H9 (cell line): Measurements from ENCODE around the gene THBS1. TPM values are rescaled to one million over a fixed set of nuclear protein-coding genes. Genes with fewer than 3 reads are reported as not detected.

Source experiments
- DNase-seq: peaks from one replicate; pipeline ENCODE4 v3.0.0-alpha.2; 2017
- H2AFZ ChIP-seq: one replicate; pipeline ENCODE4 v1.6.1; 2013; ENCODE audit warnings: mild to moderate bottlenecking, low read length, control low read depth, moderate library complexity
- H2AK5ac ChIP-seq: 2 replicates; pipeline ENCODE4 v1.6.1; 2013; ENCODE audit warnings: low read length, control low read depth, mixed read lengths; ENCODE audit not compliant: insufficient read length
- H2BK120ac ChIP-seq: one replicate; pipeline ENCODE4 v1.6.1; 2013; ENCODE audit warnings: low read depth, mild to moderate bottlenecking, low read length, control low read depth, inconsistent platforms; ENCODE audit not compliant: poor library complexity, severe bottlenecking
- H2BK12ac ChIP-seq: 2 replicates; pipeline ENCODE4 v1.6.1; 2013; ENCODE audit warnings: low read length, control low read depth, mixed read lengths, low read depth; ENCODE audit not compliant: insufficient read length
- H2BK15ac ChIP-seq: 2 replicates; pipeline ENCODE4 v1.6.1; 2013; ENCODE audit warnings: low read depth, low read length, control low read depth
- H2BK20ac ChIP-seq: one replicate; pipeline ENCODE4 v1.6.1; 2013; ENCODE audit warnings: low read depth, mild to moderate bottlenecking, low read length, control low read depth, inconsistent platforms; ENCODE audit not compliant: poor library complexity, severe bottlenecking
- H2BK5ac ChIP-seq: 2 replicates; pipeline ENCODE4 v1.6.1; 2013; ENCODE audit warnings: low read length, control low read depth, mixed read lengths; ENCODE audit not compliant: insufficient read length
- H3K14ac ChIP-seq: 2 replicates; pipeline ENCODE4 v1.6.1; 2013; ENCODE audit warnings: low read length, control low read depth; ENCODE audit not compliant: insufficient read depth
- H3K18ac ChIP-seq: 2 replicates; pipeline ENCODE4 v1.6.1; 2013; ENCODE audit warnings: low read depth, mild to moderate bottlenecking, mixed read lengths, low read length, control low read depth; ENCODE audit not compliant: insufficient read length
- H3K23ac ChIP-seq: 2 replicates; pipeline ENCODE4 v1.6.1; 2013; ENCODE audit warnings: low read length, control low read depth, mixed read lengths, low read depth; ENCODE audit not compliant: insufficient read length
- H3K23me2 ChIP-seq: 2 replicates; pipeline ENCODE4 v1.6.1; 2013; ENCODE audit warnings: low read depth, mild to moderate bottlenecking, mixed read lengths, low read length, control low read depth; ENCODE audit not compliant: insufficient read length, poor library complexity, severe bottlenecking
- H3K27ac ChIP-seq: 2 replicates; pipeline ENCODE4 v1.5.1; 2013; ENCODE audit warnings: low read length, control low read depth, mixed read lengths, low read depth; ENCODE audit not compliant: insufficient read length
- H3K27me3 ChIP-seq: 2 replicates; pipeline ENCODE4 v1.6.1; 2013; ENCODE audit warnings: low read length, control low read depth, inconsistent platforms; ENCODE audit not compliant: insufficient read depth
- H3K4ac ChIP-seq: 2 replicates; pipeline ENCODE4 v1.6.1; 2013; ENCODE audit warnings: low read depth, mild to moderate bottlenecking, control low read depth, inconsistent platforms, low read length, moderate library complexity
- H3K4me1 ChIP-seq: 2 replicates; pipeline ENCODE4 v1.6.1; 2013; ENCODE audit warnings: low read length, control low read depth, inconsistent platforms; ENCODE audit not compliant: insufficient read depth
- H3K4me2 ChIP-seq: 2 replicates; pipeline ENCODE4 v1.6.1; 2013; ENCODE audit warnings: low read length, control low read depth, mixed read lengths; ENCODE audit not compliant: insufficient read length, insufficient read depth
- H3K56ac ChIP-seq: 2 replicates; pipeline ENCODE4 v1.6.1; 2013; ENCODE audit warnings: low read depth, mild to moderate bottlenecking, mixed read lengths, low read length, control low read depth; ENCODE audit not compliant: insufficient read length
- H3K79me1 ChIP-seq: 2 replicates; pipeline ENCODE4 v1.6.1; 2013; ENCODE audit warnings: low read depth, mild to moderate bottlenecking, moderate library complexity, low read length, control low read depth, inconsistent platforms; ENCODE audit not compliant: insufficient read depth, poor library complexity, severe bottlenecking
- H3K79me2 ChIP-seq: 2 replicates; pipeline ENCODE4 v1.6.1; 2013; ENCODE audit warnings: low read length, control low read depth, inconsistent platforms; ENCODE audit not compliant: insufficient read depth
- H3K9ac ChIP-seq: 2 replicates; pipeline ENCODE4 v1.6.1; 2013; ENCODE audit warnings: low read length, control low read depth, mixed read lengths; ENCODE audit not compliant: insufficient read length; ENCODE audit errors: extremely low read depth
- H3K9me3 ChIP-seq: one replicate; pipeline ENCODE4 v1.6.1; 2013; ENCODE audit warnings: low read depth, low read length, inconsistent platforms; ENCODE audit not compliant: control insufficient read depth
- H3T11ph ChIP-seq: one replicate; pipeline ENCODE4 v1.6.1; 2013; ENCODE audit warnings: mild to moderate bottlenecking, low read length, control low read depth, inconsistent platforms
- H4K20me1 ChIP-seq: one replicate; pipeline ENCODE4 v1.6.1; 2013; ENCODE audit not compliant: control insufficient read depth, insufficient read length, insufficient read depth
- H4K5ac ChIP-seq: 2 replicates; pipeline ENCODE4 v1.6.1; 2013; ENCODE audit warnings: low read depth, mild to moderate bottlenecking, mixed read lengths, low read length, control low read depth; ENCODE audit not compliant: insufficient read length
- H4K8ac ChIP-seq: replicated peaks from 2 replicates; pipeline ENCODE4 v1.6.1; 2013; ENCODE audit warnings: low read length, control low read depth, mixed read lengths, low read depth; ENCODE audit not compliant: insufficient read length
- H4K91ac ChIP-seq: 2 replicates; pipeline ENCODE4 v1.6.1; 2013; ENCODE audit warnings: low read depth, mild to moderate bottlenecking, moderate library complexity, mixed read lengths, low read length, control low read depth; ENCODE audit not compliant: insufficient read length
- H3K27ac Mint-ChIP-seq, 3 experiments: 2 replicates in 2 of 3; 3 replicates in 1 of 3; pipeline ENCODE4 v1.8.0; 2020 to 2021; ENCODE audit warnings: mixed read lengths in 3 of 3, mild to moderate bottlenecking in 1 of 3, moderate library complexity in 1 of 3
- H3K27me3 Mint-ChIP-seq: 2 replicates; pipeline ENCODE4 v1.8.0; 2021; ENCODE audit warnings: low read depth, mild to moderate bottlenecking, moderate library complexity, mixed read lengths
- H3K36me3 Mint-ChIP-seq, 3 experiments: 2 replicates in 2 of 3; 3 replicates in 1 of 3; pipeline ENCODE4 v1.8.0; 2020 to 2021; ENCODE audit warnings: low read depth in 3 of 3, mixed read lengths in 3 of 3; ENCODE audit not compliant: insufficient read depth in 1 of 3
- H3K4me1 Mint-ChIP-seq, 2 experiments: 2 replicates each; pipeline ENCODE4 v1.8.0; 2020; ENCODE audit warnings: mixed read lengths in 2 of 2
- H3K4me3 Mint-ChIP-seq, 2 experiments: 2 replicates in 1 of 2; 3 replicates in 1 of 2; pipeline ENCODE4 v1.8.0; 2020 to 2021; ENCODE audit warnings: mild to moderate bottlenecking in 2 of 2, mixed read lengths in 2 of 2, moderate library complexity in 1 of 2
- H3K9me3 Mint-ChIP-seq, 2 experiments: 2 replicates in 1 of 2; 3 replicates in 1 of 2; pipeline ENCODE4 v1.8.0; 2020; ENCODE audit warnings: mild to moderate bottlenecking in 2 of 2, mixed read lengths in 2 of 2, moderate library complexity in 1 of 2
- CTCF ChIP-seq: fragments of 200-600 bp; sonication (generic); conservative IDR thresholded peaks from 3 replicates; pipeline ENCODE4 v1.8.0; 2021; ENCODE audit warnings: antibody characterized with exemption, mild to moderate bottlenecking
- WGBS: extraction: QIAGEN DNeasy Blood & Tissue Kit; methylation state at CpG from one replicate; pipeline ENCODE4 v1.1.7; 2013; ENCODE audit warnings: missing lambda C conversion rate, low lambda C conversion rate, mixed read lengths; ENCODE audit not compliant: insufficient read length; ENCODE audit errors: extremely low coverage; 5-methylcytosine and 5-hydroxymethylcytosine counted together
- total RNA-seq: library from RNA; stranded (reverse); gene quantifications from 2 replicates; pipeline ENCODE4 v1.2.1, GENCODE V29; 2021

THBS1 gene
- total RNA-seq, 1 experiment from 2014 or later = 72.1 TPM

- H3K4me1 ChIP-seq = no peaks in the 10 kb centered on the region
- no peak overlapping the region for H4K5ac ChIP-seq
- WGBS = no CpG with 5 or more reads among the region's 4 CpGs
- no peak overlapping the region for H3T11ph ChIP-seq
- H3K23ac ChIP-seq = no peak overlapping the region
- no peaks in the 10 kb centered on the region for H3K79me1 ChIP-seq
- H3K18ac ChIP-seq = no peak overlapping the region
- no peak overlapping the region for H3K27ac ChIP-seq
- no peak for TF ChIP-seq CTCF
- no peak overlapping the region for H2AFZ ChIP-seq
- H3K56ac ChIP-seq = no peak overlapping the region
- Mint-ChIP-seq H3K27me3 (peaks cover 17% of the 10 kb centered on the region), H3K9me3 (no peaks in the 10 kb centered on the region; a peak in 1 of 5 replicates), H3K4me1 (peaks cover 3 to 6% of the 10 kb centered on the region in 2 experiments), H3K27ac (no peak overlapping the region), H3K36me3 (no peaks in the 10 kb centered on the region), H3K4me3 (no peak overlapping the region)
- H4K20me1 ChIP-seq = no peaks in the 10 kb centered on the region
- no peak overlapping the region for H2BK15ac ChIP-seq
- no peak overlapping the region for H2AK5ac ChIP-seq
- no peak overlapping the region for H2BK120ac ChIP-seq
- no peak overlapping the region for H4K91ac ChIP-seq
- H3K79me2 ChIP-seq = no peaks in the 10 kb centered on the region
- H3K23me2 ChIP-seq = no peaks in the 10 kb centered on the region
- no peak overlapping the region for H3K4ac ChIP-seq
- no peak overlapping the region for H3K14ac ChIP-seq
- no peaks in the 10 kb centered on the region for H3K27me3 ChIP-seq
- H2BK20ac ChIP-seq = no peak overlapping the region
- no peak for DNase-seq
- H4K8ac ChIP-seq = no peak overlapping the region
- H3K4me2 ChIP-seq = no peak overlapping the region
- H2BK5ac ChIP-seq = no peak overlapping the region
- H2BK12ac ChIP-seq = no peak overlapping the region
- H3K9me3 ChIP-seq = no peaks in the 10 kb centered on the region
- no peak overlapping the region for H3K9ac ChIP-seq
Measured at GRCh38 chr15:39573844-39574243, 7.0 kb upstream of the THBS1 start.
